PC-9 (cell line): ENCODE data around the gene CTDSP2. TPM values are rescaled to one million over a fixed set of nuclear protein-coding genes. Genes with fewer than 3 reads are reported as not detected.

Experiments
- BruUV-seq: library from RNA; stranded (reverse); fragments of 400-500 nt; replicated peaks from 2 replicates; lab custom pipeline; 2021; lab: Mats Ljungman, UMichigan
- CTCF ChIA-PET: fragments of 300-600 bp; sonication (Branson Sonifier 250); formaldehyde crosslinking; loops from one replicate; lab custom pipeline; 2022; ENCODE audit warnings: antibody characterized with exemption; lab: Charles Lee
- POLR2A ChIA-PET: fragments of 300-600 bp; sonication (Branson Sonifier 250); formaldehyde crosslinking; loops from one replicate; lab custom pipeline; 2022; ENCODE audit warnings: antibody characterized with exemption; ENCODE audit not compliant: unreplicated experiment; lab: Charles Lee
- DNase-seq, 2 experiments: peaks; one replicate each; pipeline versions ENCODE4 v3.0.0 to v3.0.0-alpha.2; 2015 to 2022; ENCODE audit warnings: mixed read lengths in 1 of 2
- H2AFZ ChIP-seq: fragments of 200-600 bp; sonication (generic); 2 replicates; pipeline ENCODE4 v1.8.1; 2017; ENCODE audit warnings: antibody characterized with exemption
- H3F3A ChIP-seq: fragments of 200-600 bp; sonication (generic); 2 replicates; pipeline ENCODE4 v1.8.1; 2017; ENCODE audit warnings: antibody characterized with exemption, mild to moderate bottlenecking, low read depth; ENCODE audit not compliant: insufficient read depth
- H3K27ac ChIP-seq: fragments of 200-600 bp; sonication (generic); 2 replicates; pipeline ENCODE4 v1.6.1; 2016; ENCODE audit warnings: mixed run types
- H3K27me3 ChIP-seq: fragments of 200-600 bp; sonication (generic); 2 replicates; pipeline ENCODE4 v1.6.1; 2016; ENCODE audit warnings: low read depth, mixed run types; ENCODE audit not compliant: insufficient read depth
- H3K36me3 ChIP-seq: fragments of 200-600 bp; sonication (generic); 2 replicates; pipeline ENCODE4 v1.6.1; 2016; ENCODE audit warnings: low read depth, mixed run types
- H3K4me1 ChIP-seq: fragments of 200-600 bp; sonication (generic); replicated peaks from 2 replicates; pipeline ENCODE4 v1.6.1; 2016; ENCODE audit warnings: mixed run types; ENCODE audit not compliant: insufficient read depth
- H3K4me2 ChIP-seq: fragments of 200-600 bp; sonication (generic); 2 replicates; pipeline ENCODE4 v1.6.1; 2017; ENCODE audit warnings: mixed run types
- H3K4me3 ChIP-seq: fragments of 200-600 bp; sonication (generic); 2 replicates; pipeline ENCODE4 v1.6.1; 2016; ENCODE audit warnings: mixed run types
- H3K79me2 ChIP-seq: fragments of 200-600 bp; sonication (generic); 2 replicates; pipeline ENCODE4 v1.6.1; 2017; ENCODE audit warnings: low read depth, mixed run types
- H3K9me2 ChIP-seq: fragments of 200-600 bp; sonication (generic); 2 replicates; pipeline ENCODE4 v1.8.1; 2017; ENCODE audit warnings: mild to moderate bottlenecking; ENCODE audit not compliant: insufficient read depth
- H3K9me3 ChIP-seq: fragments of 200-600 bp; sonication (generic); 2 replicates; pipeline ENCODE4 v1.8.1; 2016; ENCODE audit warnings: low read depth; ENCODE audit not compliant: insufficient read depth
- H4K20me1 ChIP-seq: fragments of 200-600 bp; sonication (generic); 2 replicates; pipeline ENCODE4 v1.8.1; 2017; ENCODE audit not compliant: insufficient read depth
- EZH2 ChIP-seq: fragments of 200-600 bp; sonication (generic); IDR thresholded peaks from 2 replicates; pipeline ENCODE4 v1.8.0; 2017; ENCODE audit warnings: antibody characterized with exemption, low read depth
- intact Hi-C: fragments of 100-400 bp; cut with micrococcal nuclease; formaldehyde crosslinking; loops from one replicate; pipeline ENCODE4 v1.10.0; 2022; ENCODE audit not compliant: unreplicated experiment
- total RNA-seq: library from RNA; stranded (reverse); gene quantifications from 2 replicates; pipeline ENCODE4 v1.2.3, GENCODE V29; 2021
- TF ChIP-seq, protein P1 (sequence below): fragments of 200-600 bp; sonication (generic); conservative IDR thresholded peaks from 2 replicates; pipeline ENCODE4 v1.6.1; 2017; ENCODE audit warnings: mixed run types, antibody characterized with exemption, mild to moderate bottlenecking, moderate library complexity

CTDSP2 gene
- total RNA-seq, 1 experiment from 2014 or later = 102 TPM

- TF ChIP-seq, protein P1, sequence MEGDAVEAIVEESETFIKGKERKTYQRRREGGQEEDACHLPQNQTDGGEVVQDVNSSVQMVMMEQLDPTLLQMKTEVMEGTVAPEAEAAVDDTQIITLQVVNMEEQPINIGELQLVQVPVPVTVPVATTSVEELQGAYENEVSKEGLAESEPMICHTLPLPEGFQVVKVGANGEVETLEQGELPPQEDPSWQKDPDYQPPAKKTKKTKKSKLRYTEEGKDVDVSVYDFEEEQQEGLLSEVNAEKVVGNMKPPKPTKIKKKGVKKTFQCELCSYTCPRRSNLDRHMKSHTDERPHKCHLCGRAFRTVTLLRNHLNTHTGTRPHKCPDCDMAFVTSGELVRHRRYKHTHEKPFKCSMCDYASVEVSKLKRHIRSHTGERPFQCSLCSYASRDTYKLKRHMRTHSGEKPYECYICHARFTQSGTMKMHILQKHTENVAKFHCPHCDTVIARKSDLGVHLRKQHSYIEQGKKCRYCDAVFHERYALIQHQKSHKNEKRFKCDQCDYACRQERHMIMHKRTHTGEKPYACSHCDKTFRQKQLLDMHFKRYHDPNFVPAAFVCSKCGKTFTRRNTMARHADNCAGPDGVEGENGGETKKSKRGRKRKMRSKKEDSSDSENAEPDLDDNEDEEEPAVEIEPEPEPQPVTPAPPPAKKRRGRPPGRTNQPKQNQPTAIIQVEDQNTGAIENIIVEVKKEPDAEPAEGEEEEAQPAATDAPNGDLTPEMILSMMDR = no peak
- TF ChIP-seq EZH2 = no peak
- BruUV-seq = no TSS peak
- Histone ChIP-seq H3K79me2 (peaks cover 16% of the 10 kb centered on the region), H3K27me3 (no peaks in the 10 kb centered on the region), H4K20me1 (peaks cover 36% of the 10 kb centered on the region), H3K36me3 (peaks cover 28% of the 10 kb centered on the region), H3K4me1 (no peaks in the 10 kb centered on the region), H3K4me3 (no peak overlapping the region), H3K9me3 (no peaks in the 10 kb centered on the region), H3F3A (peaks cover 6% of the 10 kb centered on the region; the same call in 1 of the 2 replicates), H2AFZ (no peak overlapping the region), H3K4me2 (no peak overlapping the region), H3K9me2 (no peaks in the 10 kb centered on the region), H3K27ac (no peak overlapping the region)
- intact Hi-C loops = no loop called here
- ChIA-PET CTCF (no interaction called here), POLR2A (no interaction called here)
- no peak for DNase-seq
Measured at GRCh38 chr12:57826966-57827365, 19.6 kb downstream of the CTDSP2 start.

- Histone ChIP-seq H3K4me3 (no peak overlapping the region), H3K9me2 (no peaks in the 10 kb centered on the region), H3K9me3 (no peaks in the 10 kb centered on the region), H2AFZ (no peak overlapping the region), H3K36me3 (peaks cover 28% of the 10 kb centered on the region), H4K20me1 (peaks cover 31% of the 10 kb centered on the region), H3K27ac (no peak overlapping the region), H3F3A (no peaks in the 10 kb centered on the region; the same call in 1 of the 2 replicates), H3K4me2 (no peak overlapping the region), H3K4me1 (no peaks in the 10 kb centered on the region), H3K27me3 (no peaks in the 10 kb centered on the region), H3K79me2 (peaks cover 11% of the 10 kb centered on the region)
- CTCF ChIA-PET = no interaction called here
- POLR2A ChIA-PET = no interaction called here
- no peak for TF ChIP-seq EZH2
- TF ChIP-seq, protein P1 = no peak
- no peak for DNase-seq
- intact Hi-C loops = no loop called here
- no TSS peak for BruUV-seq
Measured at GRCh38 chr12:57826400-57826799, 20.1 kb downstream of the CTDSP2 start.

DNA sequence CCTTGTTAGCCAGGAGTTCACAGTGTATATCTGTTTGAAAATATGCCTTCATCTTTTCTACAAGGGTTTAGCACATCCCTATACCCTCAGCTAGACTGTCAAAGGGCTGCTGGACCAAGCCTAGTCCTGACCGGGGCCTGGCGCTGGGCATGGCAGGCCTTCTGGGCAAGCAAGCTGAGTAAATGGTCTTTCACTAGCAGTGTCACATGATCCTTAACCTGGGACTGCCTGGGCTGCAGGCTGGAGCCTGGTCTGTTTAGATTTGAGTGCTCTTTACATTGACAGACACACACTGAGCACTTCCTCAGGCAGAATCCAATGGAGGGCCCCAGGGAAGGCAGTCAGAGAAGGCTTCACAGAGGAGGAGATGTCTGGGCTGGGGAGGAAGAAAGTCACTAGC lies 21.1 kb downstream of the CTDSP2 start:
- Histone ChIP-seq H2AFZ (no peak overlapping the region), H4K20me1 (peaks cover 21% of the 10 kb centered on the region), H3K79me2 (peaks cover 3% of the 10 kb centered on the region), H3K9me2 (no peaks in the 10 kb centered on the region), H3K27ac (no peak overlapping the region), H3K4me2 (no peak overlapping the region), H3K9me3 (no peaks in the 10 kb centered on the region), H3K4me1 (no peaks in the 10 kb centered on the region), H3F3A (no peaks in the 10 kb centered on the region; the same call in 1 of the 2 replicates), H3K27me3 (no peaks in the 10 kb centered on the region), H3K4me3 (no peak overlapping the region), H3K36me3 (peaks cover 28% of the 10 kb centered on the region)
- DNase-seq = no peak
- TF ChIP-seq, protein P1 = no peak
- TF ChIP-seq EZH2 = no peak
- CTCF ChIA-PET = no interaction called here
- POLR2A ChIA-PET = no interaction called here
- no TSS peak for BruUV-seq
- intact Hi-C loops = no loop called here
